B cell (primary cell): ENCODE measurements around the gene TRIM31. TPM values are rescaled to one million over a fixed set of nuclear protein-coding genes. Genes with fewer than 3 reads are reported as not detected.

Experiments used
- ATAC-seq: fragments of 200-7000 bp; cut with Tn5 transposase; one replicate; pipeline ENCODE4 v1.10.0; 2021; ENCODE audit warnings: low read depth, mild to moderate bottlenecking, moderate number of reproducible peaks, moderate library complexity
- CTCF ChIA-PET: fragments of 350-600 bp; sonication (Branson Sonifier 250); formaldehyde crosslinking; loops from one replicate; lab custom pipeline; 2021; ENCODE audit warnings: antibody characterized with exemption, inconsistent platforms; lab: Charles Lee
- POLR2A ChIA-PET: fragments of 350-600 bp; sonication (Branson Sonifier 250); formaldehyde crosslinking; loops from one replicate; lab custom pipeline; 2021; ENCODE audit warnings: antibody characterized with exemption; lab: Charles Lee
- DNase-seq: peaks from one replicate; pipeline ENCODE4 v3.0.0; 2013
- H2AFZ ChIP-seq: 2 replicates; pipeline ENCODE4 v1.6.1; 2012; ENCODE audit warnings: mild to moderate bottlenecking, low read depth, low read length; ENCODE audit not compliant: insufficient read depth, poor library complexity, severe bottlenecking
- H3K27ac ChIP-seq, 2 donors: 1 replicate in 1 of 2; 2 replicates in 1 of 2; pipeline ENCODE4 v1.5.1; 2012 to 2013; ENCODE audit warnings: low read length in 2 of 2, mild to moderate bottlenecking in 2 of 2, moderate library complexity in 1 of 2
- H3K27me3 ChIP-seq, 4 experiments: fragments of 200-600 bp in 1 of 4; sonication (generic) in 1 of 4; replicated peaks in 1 of 4; 1 replicate in 2 of 4; 2 replicates in 2 of 4; pipeline versions ENCODE4 v1.6.1 to v1.7.0; 2013 to 2016; ENCODE audit warnings: low read length in 3 of 4, mild to moderate bottlenecking in 2 of 4, mixed read lengths in 1 of 4, moderate library complexity in 1 of 4; ENCODE audit not compliant: insufficient read depth in 4 of 4, control insufficient read depth in 3 of 4; ENCODE audit errors: control extremely low read depth in 1 of 4
- H3K36me3 ChIP-seq, 2 experiments: replicated peaks in 1 of 2; 1 replicate in 1 of 2; 2 replicates in 1 of 2; pipeline versions ENCODE4 v1.6.1 to v1.7.1; 2013; ENCODE audit warnings: low read length in 1 of 2; ENCODE audit not compliant: insufficient read depth in 2 of 2, control insufficient read depth in 1 of 2; ENCODE audit errors: control extremely low read depth in 1 of 2, extremely low read depth in 1 of 2
- H3K4me1 ChIP-seq, 2 donors: fragments of 200-600 bp in 1 of 2; sonication (generic) in 1 of 2; 1 replicate in 1 of 2; 2 replicates in 1 of 2; pipeline versions ENCODE4 v1.5.1 to v1.6.1; 2013 to 2017; ENCODE audit warnings: low read length in 2 of 2; ENCODE audit not compliant: control insufficient read depth in 2 of 2, insufficient read depth in 2 of 2
- H3K4me2 ChIP-seq: replicated peaks from 2 replicates; pipeline ENCODE3; 2012; ENCODE audit warnings: mild to moderate bottlenecking, low read depth, low read length; ENCODE audit not compliant: poor library complexity, severe bottlenecking
- H3K4me3 ChIP-seq, 5 experiments: fragments of 200-600 bp in 1 of 5; sonication (generic) in 1 of 5; 1 replicate in 3 of 5; 2 replicates in 2 of 5; pipeline versions ENCODE4 v1.5.1 to v1.7.0; 2011 to 2016; ENCODE audit warnings: low read length in 4 of 5, mild to moderate bottlenecking in 4 of 5, low read depth in 2 of 5, control low read depth in 1 of 5, moderate library complexity in 1 of 5; ENCODE audit not compliant: insufficient read depth in 1 of 5; ENCODE audit errors: control extremely low read depth in 1 of 5, extremely low read depth in 1 of 5
- H3K79me2 ChIP-seq: fragments of 200-600 bp; sonication (generic); one replicate; pipeline ENCODE4 v1.6.0; 2016; ENCODE audit warnings: low read length; ENCODE audit not compliant: control insufficient read depth, insufficient read depth
- H3K9ac ChIP-seq: fragments of 200-600 bp; sonication (generic); 2 replicates; pipeline ENCODE4 v1.6.1; 2017; ENCODE audit warnings: mild to moderate bottlenecking, low read length, moderate library complexity
- H3K9me3 ChIP-seq, 3 donors: one replicate each; pipeline versions ENCODE4 v1.6.1 to v1.7.1; 2013; ENCODE audit warnings: low read length in 2 of 3; ENCODE audit not compliant: control insufficient read depth in 2 of 3, insufficient read depth in 1 of 3; ENCODE audit errors: control extremely low read depth in 1 of 3
- H4K20me1 ChIP-seq: 2 replicates; pipeline ENCODE4 v1.6.0; 2012; ENCODE audit warnings: mild to moderate bottlenecking, low read length; ENCODE audit not compliant: insufficient read depth, control insufficient read depth, poor library complexity, severe bottlenecking
- H3K27ac Mint-ChIP-seq: one replicate; pipeline ENCODE4 v1.8.0; 2021; ENCODE audit warnings: mixed read lengths
- H3K27me3 Mint-ChIP-seq: one replicate; pipeline ENCODE4 v1.8.0; 2021; ENCODE audit warnings: mixed read lengths
- H3K4me1 Mint-ChIP-seq: one replicate; pipeline ENCODE4 v1.8.0; 2021; ENCODE audit warnings: mixed read lengths
- H3K4me3 Mint-ChIP-seq: one replicate; pipeline ENCODE4 v1.8.0; 2021; ENCODE audit warnings: mixed read lengths
- H3K9me3 Mint-ChIP-seq: one replicate; pipeline ENCODE4 v1.8.0; 2022; ENCODE audit warnings: mixed read lengths; ENCODE audit not compliant: insufficient read depth
- CTCF ChIP-seq: fragments of 200-600 bp; IDR thresholded peaks from one replicate; pipeline ENCODE4 v1.8.0; 2022; ENCODE audit warnings: antibody characterized with exemption, mild to moderate bottlenecking
- EZH2 ChIP-seq: IDR thresholded peaks from 2 replicates; pipeline ENCODE4 v1.6.1; 2012; ENCODE audit warnings: borderline replicate concordance, low read depth, mild to moderate bottlenecking, moderate library complexity, low read length; ENCODE audit not compliant: insufficient read depth, poor library complexity, severe bottlenecking
- WGBS: methylation state at CpG from one replicate; pipeline ENCODE4 v1.1.5; 2013; ENCODE audit warnings: missing lambda C conversion rate; ENCODE audit not compliant: insufficient coverage; 5-methylcytosine and 5-hydroxymethylcytosine counted together
- intact Hi-C: fragments of 100-400 bp; cut with micrococcal nuclease; formaldehyde crosslinking; loops from one replicate; pipeline ENCODE4 v1.10.0; 2022
- polyA plus RNA-seq: library from polyadenylated mRNA; depleted of rRNA; stranded (reverse); fragments of >200 nt; gene quantifications from 2 replicates; pipeline ENCODE4 v1.2.3, GENCODE V29; 2012
- total RNA-seq, 2 donors: library from RNA; stranded (reverse); fragments of 120-200 nt in 1 of 2; gene quantifications; 1 replicate in 1 of 2; 2 replicates in 1 of 2; pipeline versions ENCODE4 v1.2.3 to v1.2.4, GENCODE V29; 2013 to 2022

TRIM31 gene
- total and polyA plus RNA-seq, 2 donors (not counting 1 experiment from before 2014, with no cell fraction given), result not detected

DNA sequence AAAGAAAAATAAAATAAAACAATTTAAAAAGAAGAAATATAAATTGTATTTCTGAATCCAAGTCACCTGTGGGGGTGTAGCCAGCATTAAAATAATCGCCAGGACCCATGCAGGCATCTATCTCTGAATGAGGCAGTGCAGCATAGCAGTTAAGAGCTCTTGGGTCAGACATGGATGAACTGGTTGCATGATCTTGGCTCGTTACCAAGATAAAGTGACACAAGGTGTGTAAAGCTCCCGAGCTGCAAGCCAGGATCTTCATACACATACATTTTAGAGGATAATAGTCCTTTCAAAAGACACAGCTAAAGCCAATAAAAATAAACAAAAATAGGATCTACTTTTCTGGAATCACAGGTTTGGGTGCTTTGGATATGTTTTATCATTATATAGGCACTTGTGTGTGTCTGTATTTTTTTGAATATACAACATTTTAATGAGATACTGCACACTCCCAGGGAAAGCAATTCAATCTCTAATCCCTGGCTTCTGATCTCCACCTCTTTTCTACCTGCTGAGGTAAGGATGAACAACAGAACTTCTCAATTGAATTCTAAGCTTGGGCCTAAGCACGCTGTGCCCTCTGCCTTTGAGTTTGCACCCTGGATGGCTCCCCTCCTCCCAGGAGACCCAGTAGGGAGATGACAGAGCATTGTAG lies 39.3 kb upstream of the TRIM31 start:
- no peak overlapping the region for H3K4me2 ChIP-seq
- CTCF ChIA-PET, result interaction anchor here (1.0 kb wide), 1 partner anchor 19 kb away, joined by 4 read pairs; no protein-coding TSS in a partner anchor
- no peak overlapping the region for H3K27ac Mint-ChIP-seq
- intact Hi-C loops, result no loop called here
- no peak overlapping the region for H2AFZ ChIP-seq
- no peaks in the 10 kb centered on the region for H3K9me3 Mint-ChIP-seq
- H4K20me1 ChIP-seq, result no peaks in the 10 kb centered on the region
- DNase-seq (no peak), ATAC-seq (no peak)
- POLR2A ChIA-PET, result no interaction called here
- H3K36me3 ChIP-seq, result no peaks in the 10 kb centered on the region
- TF ChIP-seq CTCF (no peak), EZH2 (no peak)
- no peak overlapping the region for H3K27ac ChIP-seq
- 56% methylated on average over 1 of the region's 4 CpGs for WGBS
- no peaks in the 10 kb centered on the region for H3K9me3 ChIP-seq
- H3K79me2 ChIP-seq, result no peaks in the 10 kb centered on the region
- no peak overlapping the region for H3K9ac ChIP-seq
- H3K4me1 Mint-ChIP-seq, result no peaks in the 10 kb centered on the region
- H3K4me3 ChIP-seq, result no peak overlapping the region
- peaks cover 59% of the 10 kb centered on the region for H3K27me3 Mint-ChIP-seq
- no peak overlapping the region for H3K4me3 Mint-ChIP-seq
- no peaks in the 10 kb centered on the region for H3K4me1 ChIP-seq
- peaks cover 0 to 34% (median 12%) of the 10 kb centered on the region in 4 experiments for H3K27me3 ChIP-seq

DNA sequence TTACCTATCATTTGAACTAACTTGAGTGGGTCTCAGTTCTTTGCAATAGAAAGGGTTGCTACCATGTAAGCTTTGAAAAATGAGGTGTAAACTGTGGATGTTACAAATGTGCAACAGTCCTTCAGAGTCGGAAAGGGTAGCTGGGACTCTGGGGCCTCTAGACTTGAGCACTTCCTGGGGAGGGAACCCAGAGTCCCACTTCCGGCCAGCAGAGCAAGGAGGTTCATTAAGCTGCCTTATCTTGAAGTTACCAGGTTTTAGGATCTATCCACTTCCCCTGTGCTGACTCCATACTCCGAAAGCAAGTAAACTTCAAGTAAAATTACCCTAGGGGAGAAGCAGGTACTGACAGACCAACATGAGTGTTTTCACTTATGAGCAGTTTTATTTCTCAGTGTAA lies 38.7 kb upstream of the TRIM31 start:
- Histone ChIP-seq H3K4me3 (no peak overlapping the region), H2AFZ (no peak overlapping the region), H3K4me2 (no peak overlapping the region), H3K79me2 (no peaks in the 10 kb centered on the region), H3K4me1 (no peaks in the 10 kb centered on the region), H3K9ac (no peak overlapping the region), H4K20me1 (no peaks in the 10 kb centered on the region), H3K36me3 (no peaks in the 10 kb centered on the region), H3K27me3 (peaks cover 0 to 37% (median 10%) of the 10 kb centered on the region in 4 experiments), H3K27ac (no peak overlapping the region), H3K9me3 (no peaks in the 10 kb centered on the region)
- ATAC-seq, result no peak
- intact Hi-C loops, result no loop called here
- ChIA-PET CTCF (no interaction called here), POLR2A (no interaction called here)
- DNase-seq, result no peak
- 15% methylated on average over 2 of the region's 3 CpGs for WGBS
- Mint-ChIP-seq H3K9me3 (no peaks in the 10 kb centered on the region), H3K4me3 (no peak overlapping the region), H3K27ac (no peak overlapping the region), H3K27me3 (peaks cover 57% of the 10 kb centered on the region), H3K4me1 (no peaks in the 10 kb centered on the region)
- no peak for TF ChIP-seq CTCF
- TF ChIP-seq EZH2, result no peak
